Smooth muscle cell of bladder (primary cell): ENCODE measurements around the gene PPM1L. TPM values are rescaled to one million over a fixed set of nuclear protein-coding genes. Genes with fewer than 3 reads are reported as not detected.

Experiments used
- total RNA-seq: library from RNA; depleted of rRNA; stranded (reverse); fragments of >200 nt; gene quantifications from 2 replicates; pipeline ENCODE4 v1.2.3, GENCODE V29; 2014

Gene PPM1L
- total RNA-seq = 0.83 and 1.00 TPM in 2 replicates

DNA sequence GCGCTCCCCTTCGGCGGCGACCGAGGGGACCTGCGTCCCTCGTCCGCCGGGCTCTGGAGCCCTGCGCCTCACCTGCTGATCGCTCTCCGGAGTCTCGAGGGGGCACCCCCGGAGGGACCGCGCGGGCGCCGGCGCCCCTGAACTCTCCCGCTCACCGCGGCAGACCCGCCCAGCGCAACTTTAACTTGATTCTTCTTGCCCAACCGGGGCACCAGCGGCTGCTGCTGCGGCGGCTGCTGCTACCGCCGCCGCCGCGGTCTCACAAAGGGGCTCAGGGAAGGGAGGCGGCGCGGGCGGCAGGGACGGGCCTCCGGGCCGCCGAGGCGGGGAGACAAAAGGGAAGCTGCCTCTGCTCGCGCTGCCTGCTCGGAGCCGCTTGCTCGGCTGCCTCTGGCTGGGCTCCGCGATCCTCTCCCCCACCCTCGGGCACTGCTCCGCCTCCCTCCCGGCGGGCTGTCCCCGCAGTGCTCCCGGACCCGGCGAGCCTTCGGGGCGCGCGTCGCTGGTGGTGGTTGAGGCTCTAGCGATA, at the start of gene PPM1L:
PPM1L (plus strand) TSS at position 456 of the 529 bp plus-strand sequence.

GRCh38 chr3:161104561-161105551, 348.8 kb downstream of the PPM1L start, which contains the start of gene B3GALNT1:
B3GALNT1 (minus strand) TSS chr3:161105349; CDS start chr3:161086754, 18,595 bp downstream.

Other genes starting within 250 kb of the PPM1L start
- 17.4 and 31.7 TPM in 2 replicates for gene KPNA4, start 190.7 kb upstream of the PPM1L start, total RNA-seq
- not detected in 2 replicates for gene ARL14, start 79.1 kb upstream of the PPM1L start, total RNA-seq